Adipose tissue (tissue), 3 donors: Measurements from ENCODE around the gene ZNF148. TPM values are rescaled to one million over a fixed set of nuclear protein-coding genes. Genes with fewer than 3 reads are reported as not detected.

ENCODE experiments used
- H3K27ac ChIP-seq: one replicate; pipeline ENCODE4 v1.5.1; 2013; ENCODE audit warnings: low read depth, low read length
- WGBS, 3 donors: extraction: QIAGEN DNeasy Blood & Tissue Kit; methylation state at CpG; one replicate each; pipeline ENCODE4 v1.1.7; 2013; 5-methylcytosine and 5-hydroxymethylcytosine counted together
- polyA plus RNA-seq, 3 donors: library from polyadenylated mRNA; stranded (reverse); fragments of 200-250 nt; gene quantifications; one replicate each; pipeline ENCODE4 v1.2.3, GENCODE V29; 2013
- donor health status: healthy with polysubstance abuse.
- donor health status: Bipolar disorder and iron deficiency.
- donor health status: healthy.

The ZNF148 gene
- polyA plus RNA-seq, 3 donors, result 3.1 to 5.8 (median 5.3) TPM

DNA sequence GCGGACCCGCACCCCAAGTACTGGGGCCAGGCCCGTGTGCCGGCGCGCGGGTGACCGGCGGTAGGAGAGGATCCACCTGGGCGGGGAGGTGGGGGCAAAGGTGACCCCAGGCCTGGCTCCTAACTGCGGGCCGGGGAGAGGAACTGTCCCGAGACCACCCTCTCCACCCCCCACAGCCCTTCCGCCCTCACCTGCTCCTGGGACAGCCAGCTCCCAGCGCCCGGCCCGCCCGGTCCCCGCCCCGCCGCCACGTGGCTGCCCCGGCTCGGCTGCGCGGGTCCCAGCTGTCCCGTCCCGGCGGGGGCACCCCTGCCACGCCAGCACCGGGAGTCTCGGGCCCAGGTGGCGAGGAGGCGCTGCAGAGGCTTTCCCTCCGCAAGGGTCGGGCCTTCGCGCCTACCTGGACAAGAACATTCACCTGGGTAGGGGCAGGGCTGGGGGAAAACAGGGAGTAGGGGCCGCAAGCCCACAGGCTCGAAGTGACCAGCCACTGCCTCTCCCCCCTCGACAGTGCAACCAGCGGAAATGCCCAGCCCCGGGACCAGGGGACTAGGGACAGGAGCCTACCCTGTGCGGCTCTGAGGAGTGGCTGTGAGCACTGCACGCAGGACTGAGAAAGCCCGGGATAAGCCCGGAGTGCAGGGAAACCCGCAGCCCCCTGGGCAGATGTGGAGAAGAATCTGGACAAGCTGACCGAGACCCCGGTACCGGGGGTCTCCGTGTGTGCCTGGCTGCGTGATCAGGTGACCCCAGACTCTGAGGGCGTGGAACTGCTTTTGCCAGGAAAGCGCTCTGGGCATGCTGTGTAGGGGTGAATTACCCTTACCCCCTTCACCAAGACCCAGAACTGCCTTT lies 162.4 kb downstream of the ZNF148 start, which contains the start of gene SLC12A8:
Gene SLC12A8, minus strand, starts transcription at position 240 of the 855 bp plus-strand sequence. CDS start 1,399 bp downstream, outside the sequence.
- no peak within 1 kb of the TSS for H3K27ac ChIP-seq
- whole genome bisulfite sequencing, 3 donors, result 7 to 10% (median 8%) methylated on average over 53 to 55 of the region's 55 CpGs

DNA sequence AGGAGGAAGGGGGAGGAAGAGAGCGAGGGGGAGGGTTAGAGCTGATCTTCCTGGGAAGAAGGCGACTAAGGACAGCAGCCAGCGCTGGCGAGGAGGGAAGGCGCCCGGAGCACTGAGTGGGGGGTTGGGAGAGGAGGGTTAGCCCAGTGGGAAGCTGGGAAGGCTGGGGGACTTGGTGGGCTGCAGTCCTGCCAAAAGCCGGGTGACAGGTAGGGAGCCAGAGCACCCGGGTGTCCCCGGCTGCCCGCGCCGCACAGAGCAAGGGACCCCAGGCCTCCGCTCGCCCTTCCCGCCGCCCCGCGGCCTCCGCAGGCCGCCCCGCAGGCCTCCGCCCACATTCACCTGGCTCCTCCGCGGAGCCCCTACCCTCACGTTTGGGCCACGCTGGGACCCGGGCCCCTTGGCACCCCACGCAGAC lies 163.0 kb downstream of the ZNF148 start:
- WGBS, 3 donors, result 0 to 6% (median 5%) methylated on average over 10 to 28 of the region's 28 CpGs
- H3K27ac ChIP-seq, result no peak overlapping the region

DNA sequence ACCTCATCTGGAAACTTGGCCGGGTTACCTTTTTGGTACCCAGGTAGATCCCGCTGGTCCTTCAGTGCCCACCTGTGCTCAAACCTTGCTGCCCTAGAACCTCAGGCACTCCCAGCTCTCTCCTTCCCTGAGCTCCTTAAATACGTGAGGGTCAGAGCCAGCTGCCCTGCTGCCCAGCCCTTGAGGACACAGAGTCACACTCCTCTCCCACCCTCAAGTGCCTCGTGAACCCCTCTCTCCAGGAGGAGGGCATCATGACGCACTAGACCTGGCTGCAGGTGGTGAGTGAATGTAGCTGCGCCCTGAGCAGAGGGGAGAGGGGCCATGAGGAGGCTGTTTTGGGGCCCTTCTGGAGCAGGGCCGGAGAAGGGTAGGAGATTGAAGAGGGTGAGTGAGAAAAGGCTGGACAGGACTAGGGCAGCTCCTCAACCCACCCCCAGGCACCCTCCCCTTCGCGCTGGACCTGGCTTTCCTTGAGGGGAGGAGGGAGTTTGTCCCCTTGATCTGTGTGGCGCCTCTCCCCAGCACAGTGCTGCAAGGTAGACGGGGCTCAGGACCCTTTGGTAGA lies 163.5 kb downstream of the ZNF148 start:
- no peak overlapping the region for H3K27ac ChIP-seq
- 38 to 73% (median 70%) methylated on average over 9 to 11 of the region's 11 CpGs for whole genome bisulfite sequencing, 3 donors

DNA sequence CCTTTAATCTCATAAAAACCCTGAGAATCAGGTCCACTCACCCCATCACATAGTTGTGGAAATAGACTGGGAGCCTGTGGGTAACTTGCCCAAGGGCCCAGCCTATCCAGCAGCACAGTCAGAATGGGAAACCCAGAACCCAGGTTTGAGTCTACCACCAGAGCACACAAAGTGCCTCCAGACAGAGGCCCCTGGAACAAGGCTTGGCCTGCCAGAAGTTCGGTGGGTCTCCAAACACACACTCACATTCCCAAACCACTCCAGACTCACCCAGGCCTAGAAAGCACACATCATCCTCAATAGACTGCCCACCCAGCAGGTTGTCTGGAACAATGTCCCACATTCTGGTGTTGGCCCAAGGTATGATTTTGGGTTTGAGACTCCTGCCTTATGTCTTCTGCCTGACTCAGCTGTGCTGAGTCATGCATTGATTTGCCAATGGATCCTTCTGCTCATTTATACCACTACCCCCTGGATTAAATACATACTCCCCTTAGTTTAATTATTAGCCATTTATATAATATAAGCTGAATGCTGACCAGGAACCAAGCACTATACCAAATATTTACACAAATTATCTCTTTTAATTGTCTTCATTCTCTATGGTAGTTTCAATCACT lies 167.1 kb downstream of the ZNF148 start:
- WGBS, 3 donors, result 92 to 100% (median 96%) methylated on average over 1 of the region's 1 CpG
- no peak overlapping the region for H3K27ac ChIP-seq

DNA sequence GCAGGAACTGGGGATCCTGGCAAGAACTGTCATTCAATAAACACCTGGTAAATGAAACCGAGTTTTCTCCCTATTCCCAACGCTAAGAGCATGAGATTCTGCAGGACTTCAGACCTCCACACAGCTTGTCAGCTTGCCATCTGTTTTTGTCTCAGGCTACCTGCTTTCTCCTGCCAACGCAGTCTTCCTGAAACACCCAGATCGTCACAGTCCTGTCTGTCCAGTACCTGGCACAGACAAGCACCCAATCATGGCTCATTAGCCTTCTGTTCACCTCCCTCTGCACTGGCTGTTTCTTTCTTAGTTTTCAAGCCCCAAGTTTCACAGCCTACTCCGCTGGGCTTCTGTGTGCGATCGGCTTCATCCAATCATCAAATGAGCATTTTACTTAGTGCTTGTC lies 167.6 kb downstream of the ZNF148 start:
- no peak overlapping the region for H3K27ac ChIP-seq
- 50 to 81% (median 75%) methylated on average over 7 of the region's 7 CpGs for WGBS, 3 donors

DNA sequence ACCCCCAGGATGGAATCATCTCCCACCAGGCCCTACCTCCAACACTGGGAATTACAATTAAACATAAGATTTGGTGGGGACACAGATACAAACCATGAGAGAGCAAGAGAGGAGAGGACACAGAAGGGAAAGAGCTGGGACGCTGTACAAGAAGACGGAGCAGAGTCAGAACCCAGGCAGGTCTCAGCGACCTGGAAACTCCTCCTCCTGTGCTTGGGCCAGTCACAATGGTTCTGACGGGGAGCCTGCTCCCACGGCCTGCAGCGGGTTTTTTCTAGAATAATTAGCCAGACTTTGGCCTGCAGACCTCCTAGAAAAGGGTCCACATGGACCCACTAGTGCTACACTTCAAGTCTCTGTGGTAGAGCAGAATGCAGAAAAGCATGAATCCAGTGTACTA lies 168.2 kb downstream of the ZNF148 start:
- 63 to 87% (median 71%) methylated on average over 6 of the region's 6 CpGs for WGBS, 3 donors

DNA sequence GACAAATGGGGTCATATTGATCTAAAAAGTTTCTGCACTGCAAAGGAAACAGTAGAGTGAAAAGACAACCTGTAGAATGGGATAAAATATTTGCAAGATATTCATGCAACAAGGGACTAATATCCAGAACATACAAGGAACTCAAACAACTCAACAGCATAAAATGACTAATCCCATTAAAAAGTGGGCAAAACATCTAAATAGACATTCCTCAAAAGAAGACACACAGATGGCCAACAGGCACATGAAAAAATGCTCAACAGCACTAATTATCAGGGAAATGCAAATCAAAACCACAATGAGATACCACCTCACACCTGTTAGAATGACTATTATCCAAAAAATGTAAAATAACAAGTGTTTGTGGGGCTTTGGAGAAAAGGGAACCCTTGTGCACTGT lies 171.4 kb downstream of the ZNF148 start:
- H3K27ac ChIP-seq, result no peak overlapping the region

More for the DNA sequence above, 168.2 kb downstream of the ZNF148 start:
- H3K27ac ChIP-seq, result no peak overlapping the region

DNA sequence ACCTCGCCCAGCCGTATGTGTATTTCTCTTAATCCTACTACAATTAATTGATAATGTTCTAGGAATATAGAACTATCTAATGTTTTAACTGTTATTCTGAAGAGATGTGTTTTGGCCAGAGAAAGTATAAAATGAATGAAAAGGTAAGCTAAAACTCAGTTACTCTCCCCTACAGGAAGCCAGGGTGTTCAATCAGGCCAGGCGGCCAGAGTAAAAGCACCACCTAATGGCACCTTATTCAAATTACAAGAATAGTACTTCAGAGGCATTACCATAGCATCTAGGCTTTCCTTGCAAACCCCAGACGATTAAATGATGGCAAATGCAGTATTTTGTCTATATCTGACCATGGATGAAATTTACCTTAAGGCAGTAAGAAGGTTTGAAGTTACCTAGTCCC lies 172.9 kb downstream of the ZNF148 start:
- no peak overlapping the region for H3K27ac ChIP-seq
- 78 to 88% (median 82%) methylated on average over 4 of the region's 4 CpGs for WGBS, 3 donors

DNA sequence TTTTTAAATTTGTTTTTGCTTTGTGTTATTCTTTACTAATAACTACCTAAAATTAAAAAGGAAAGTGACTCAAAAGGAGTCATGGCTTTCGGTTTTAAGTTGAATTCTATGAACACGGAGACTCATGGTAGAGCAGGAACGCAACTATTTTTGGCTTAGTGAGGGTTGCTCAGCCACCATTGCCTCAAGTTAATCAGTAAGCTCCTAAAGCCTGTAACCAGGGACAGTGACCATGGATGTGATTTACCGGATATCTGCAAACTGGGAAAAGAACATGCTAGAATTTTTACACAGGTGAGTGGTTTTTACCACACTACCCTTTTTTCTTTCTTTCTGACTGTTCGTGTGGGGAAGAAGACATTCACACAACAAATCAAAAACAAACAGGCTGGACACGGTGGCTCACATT lies 174.4 kb downstream of the ZNF148 start:
- no peak overlapping the region for H3K27ac ChIP-seq
- WGBS, 3 donors, result 80 to 91% (median 89%) methylated on average over 6 of the region's 6 CpGs

DNA sequence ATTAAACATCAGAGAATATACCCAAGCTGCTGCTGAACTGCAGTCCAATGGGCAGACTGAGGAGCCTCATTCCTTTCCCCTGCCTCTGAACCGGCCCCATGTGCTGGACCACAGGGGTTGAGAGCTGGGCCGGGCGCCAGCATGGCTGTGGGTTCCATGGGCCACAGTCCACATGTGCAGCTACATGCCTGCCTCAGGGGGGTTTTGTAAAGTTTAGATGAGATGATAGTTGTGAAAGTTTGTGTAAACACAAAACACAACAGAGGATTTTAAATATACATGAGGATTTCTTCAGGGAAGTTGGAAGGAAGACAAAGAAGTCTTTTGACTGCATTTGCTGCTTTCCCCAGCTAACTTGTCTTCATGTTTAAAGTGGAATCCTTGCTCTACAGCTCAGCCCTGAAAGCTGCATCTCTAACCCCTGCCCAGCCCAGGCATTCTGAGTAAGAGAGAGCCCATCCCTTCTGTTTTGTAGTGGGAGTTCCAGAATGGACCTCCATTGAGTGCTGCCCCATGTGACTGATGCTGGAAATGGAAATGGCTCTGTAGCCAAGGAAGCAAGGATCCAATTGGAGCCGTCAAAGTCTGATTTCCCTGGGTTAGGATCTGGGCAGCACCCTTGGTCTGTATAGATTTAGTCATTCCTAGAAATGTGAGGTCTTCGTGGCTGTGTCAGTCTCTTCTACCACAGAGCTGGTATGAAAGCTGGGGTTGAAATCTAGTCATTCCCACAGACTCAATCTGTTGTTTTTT lies 180.1 kb downstream of the ZNF148 start:
- H3K27ac ChIP-seq, result no peak overlapping the region
- WGBS, 3 donors, result 66 to 86% (median 81%) methylated on average over 5 of the region's 5 CpGs

DNA sequence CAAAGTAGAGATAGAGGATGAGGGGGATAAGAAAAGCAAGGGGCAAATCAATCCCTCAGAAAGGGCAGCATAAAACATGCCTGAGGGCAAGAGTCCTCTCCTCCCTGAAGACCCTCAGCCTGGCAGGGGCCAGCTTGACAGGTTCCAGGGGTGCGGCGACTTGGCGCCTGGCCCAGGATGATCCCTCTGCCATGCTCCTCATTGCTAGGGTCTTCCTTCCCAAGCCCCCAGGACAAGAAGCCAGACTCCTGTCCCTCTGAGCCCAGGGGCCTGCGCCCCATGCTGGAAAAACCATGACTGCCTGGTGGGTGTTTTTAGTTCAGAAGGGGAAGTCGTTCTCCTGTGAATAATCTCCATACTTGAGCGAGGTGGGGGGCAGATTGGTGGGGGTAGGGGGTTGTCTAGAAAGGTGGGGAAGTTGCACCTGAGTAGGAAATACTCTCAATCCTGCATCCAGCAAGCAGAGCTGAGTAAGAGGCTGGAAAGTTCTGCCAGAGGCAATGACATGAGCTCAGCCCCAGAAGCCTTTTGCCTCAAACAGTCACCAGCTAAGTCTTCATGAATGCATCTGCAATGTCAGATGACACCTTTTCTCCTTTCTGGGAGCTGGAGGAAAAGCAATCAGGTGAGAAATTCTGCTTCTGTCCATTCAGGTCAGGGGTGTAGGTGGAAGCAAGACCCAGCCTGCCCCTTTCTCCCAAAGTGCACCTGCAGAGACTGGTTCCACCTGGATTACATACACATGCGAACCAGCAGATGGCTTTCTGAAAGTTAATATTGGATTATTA lies 180.9 kb downstream of the ZNF148 start:
- WGBS, 3 donors, result 86 to 93% (median 90%) methylated on average over 7 of the region's 7 CpGs
- H3K27ac ChIP-seq, result no peak overlapping the region

DNA sequence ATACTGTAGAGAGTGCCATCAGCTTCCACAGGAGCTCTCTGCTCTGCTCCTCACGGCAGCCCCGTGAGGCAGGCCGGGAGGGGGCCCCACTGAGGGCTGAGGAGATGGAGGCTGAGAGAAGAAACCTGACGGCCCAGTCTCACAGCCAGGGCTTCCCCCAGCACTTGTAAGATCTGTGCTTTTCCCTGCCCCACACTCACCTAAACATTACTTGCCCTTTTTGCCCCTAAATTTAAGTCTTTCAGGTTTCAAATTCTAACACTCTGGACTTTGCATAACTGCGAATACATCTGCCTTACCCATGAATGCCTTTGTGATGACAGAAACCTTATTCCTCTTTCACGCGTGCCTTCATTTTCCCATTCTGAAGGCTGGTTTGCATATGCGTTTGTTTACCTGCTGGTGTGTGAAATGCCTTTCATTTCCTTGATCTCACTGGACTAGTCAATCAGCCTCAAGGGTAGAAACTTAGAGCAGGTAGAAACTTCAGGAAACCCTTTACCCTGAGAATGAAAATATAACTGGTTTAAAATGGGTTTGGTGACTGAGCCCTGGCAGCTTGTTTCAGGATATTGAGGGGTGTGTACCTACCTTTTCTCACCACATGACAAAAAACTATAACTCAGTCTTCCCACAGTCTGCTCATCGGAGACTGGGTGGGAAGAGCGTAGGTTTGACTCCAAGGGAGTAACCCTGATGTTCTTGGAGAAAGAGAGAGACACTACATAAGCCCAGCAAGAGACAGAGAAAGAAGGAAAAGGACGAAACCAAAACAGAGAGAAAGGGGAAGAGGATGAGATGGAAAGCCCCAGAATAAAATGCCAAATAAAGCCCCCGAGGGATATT lies 182.7 kb downstream of the ZNF148 start:
- H3K27ac ChIP-seq, result no peak overlapping the region
- WGBS, 3 donors, result 76 to 78% (median 77%) methylated on average over 12 of the region's 12 CpGs

DNA sequence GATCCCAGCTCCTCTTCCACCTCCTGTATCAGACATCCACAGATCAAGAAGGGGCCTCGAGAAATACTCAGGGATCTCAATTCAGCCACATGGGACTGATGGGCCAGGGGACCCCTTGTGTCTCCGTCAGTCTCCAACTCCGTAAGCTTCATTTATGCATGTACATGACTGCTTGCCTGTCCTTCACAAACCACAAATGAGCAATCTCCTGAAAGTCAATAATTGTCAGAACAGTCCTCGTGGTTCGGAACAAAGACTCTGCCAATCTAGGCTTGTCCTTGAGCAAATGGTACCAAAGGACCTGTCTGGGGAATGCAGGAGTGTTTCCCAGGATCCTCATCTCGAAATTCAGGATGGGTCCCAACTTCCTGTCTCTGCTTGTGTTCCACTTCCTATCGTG lies 183.4 kb downstream of the ZNF148 start:
- WGBS, 3 donors, result 74 to 79% (median 76%) methylated on average over 7 of the region's 7 CpGs
- H3K27ac ChIP-seq, result no peak overlapping the region

DNA sequence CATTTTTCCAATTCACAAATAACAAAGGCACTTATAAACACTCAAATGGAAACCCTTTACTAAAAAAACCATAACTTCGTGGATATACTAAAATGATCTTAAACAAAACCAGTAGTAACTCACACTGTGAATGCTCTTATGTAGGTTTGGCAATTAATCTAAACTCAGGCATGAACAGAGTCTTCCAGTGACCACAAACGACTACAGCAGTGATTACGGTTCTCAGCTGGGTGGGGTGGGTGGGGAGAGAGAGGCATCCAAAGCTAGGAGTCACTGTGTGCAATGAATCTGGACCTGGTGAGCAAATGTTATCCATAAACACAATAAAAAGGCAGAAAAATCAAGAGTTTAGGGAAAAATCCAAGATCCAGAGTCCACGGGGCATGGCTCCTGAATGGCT lies 183.9 kb downstream of the ZNF148 start:
- 72 to 85% (median 83%) methylated on average over 4 of the region's 4 CpGs for WGBS, 3 donors

DNA sequence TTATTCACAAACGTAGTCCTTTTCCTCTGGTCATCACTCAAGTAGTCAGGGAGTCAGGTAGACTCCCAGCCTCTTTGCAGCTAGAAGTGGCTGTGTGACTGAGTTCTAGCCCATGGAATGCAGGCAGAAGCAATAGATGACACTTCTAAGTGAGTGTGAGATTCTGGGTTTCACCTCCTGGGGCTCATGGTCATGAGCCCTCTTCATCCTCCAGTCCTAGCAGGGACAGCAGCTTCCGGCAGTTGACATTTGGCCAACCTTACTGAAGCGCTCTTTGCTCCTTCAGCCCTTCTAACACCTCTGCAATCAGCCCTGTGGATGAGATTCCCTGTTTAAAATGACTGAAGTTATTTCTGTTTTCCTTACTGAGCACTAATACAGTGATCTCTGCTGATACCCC lies 184.3 kb downstream of the ZNF148 start:
- WGBS, 3 donors, result 60 to 95% (median 61%) methylated on average over 3 of the region's 3 CpGs

More for the DNA sequence above, 183.9 kb downstream of the ZNF148 start:
- no peak overlapping the region for H3K27ac ChIP-seq

DNA sequence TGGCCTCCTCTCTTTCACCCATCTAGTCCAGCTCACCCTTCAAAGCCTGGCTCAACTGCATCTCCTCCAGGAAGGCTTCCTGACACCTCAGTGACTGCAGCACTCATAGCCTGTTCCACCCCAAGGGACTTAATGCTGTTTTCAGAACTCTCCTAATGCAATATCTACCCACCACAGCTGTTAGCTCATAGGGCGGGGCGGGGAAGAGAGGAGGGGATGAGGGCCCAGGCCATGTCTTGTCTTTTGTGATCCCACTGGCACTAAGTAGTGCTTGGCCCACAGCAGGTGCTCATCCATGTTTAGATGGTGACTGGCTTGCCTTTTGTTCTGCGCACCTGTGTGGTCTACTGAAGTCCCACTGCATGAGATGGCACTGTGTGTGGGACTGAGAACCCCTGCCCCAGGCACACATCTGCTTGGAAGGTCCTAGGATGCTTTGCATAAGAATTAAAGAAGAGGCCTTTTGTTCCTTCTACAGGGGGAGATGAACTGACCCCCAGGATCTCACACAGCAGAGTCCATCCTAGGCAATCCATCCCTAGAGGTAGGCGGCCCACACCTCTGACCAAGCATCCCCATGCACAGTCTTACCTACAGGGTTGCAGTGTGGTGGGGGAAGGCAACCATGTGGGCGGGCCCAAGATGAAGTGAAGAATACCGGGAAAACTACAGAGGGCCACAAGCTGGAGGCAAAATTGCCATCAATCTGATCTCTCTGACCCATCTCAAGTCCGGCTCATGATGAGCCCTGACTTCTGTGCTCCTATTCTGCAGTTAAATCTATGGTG lies 185.6 kb downstream of the ZNF148 start:
- WGBS, 3 donors, result 98 to 99% (median 98%) methylated on average over 7 of the region's 7 CpGs
- H3K27ac ChIP-seq, result no peak overlapping the region

More for the DNA sequence above, 184.3 kb downstream of the ZNF148 start:
- H3K27ac ChIP-seq, result no peak overlapping the region
